Activated CD4-positive, CD25-positive, alpha-beta regulatory T cell treated with anti-CD3 and anti-CD28 coated beads, Interleukin-2, amount 50 U/mL, for 16 hours (primary cell): ENCODE results near the gene SMARCB1.
A peak's percentile ranks its signal among the peaks of the same experiment; 100 is the strongest.

Experiments used
- DNase-seq: peaks from one replicate; pipeline ENCODE4 v3.0.0-alpha.2; 2020; ENCODE audit warnings: low read depth, low spot score

SMARCB1 gene

GRCh38 chr22:23762842-23763578, 23.8 kb upstream of the SMARCB1 start, which contains the start of gene C22orf15:
Gene C22orf15 (plus strand): TSS chr22:23762990. CDS start chr22:23763307, 317 bp downstream.
- DNase-seq: no peak

- no peak for DNase-seq
Measured at GRCh38 chr22:23763579-23763945, 23.2 kb upstream of the SMARCB1 start.

GRCh38 chr22:23763954-23764353, 22.8 kb upstream of the SMARCB1 start:
- DNase-seq: no peak

GRCh38 chr22:23764899-23765881, 21.6 kb upstream of the SMARCB1 start:
- no peak for DNase-seq

- DNase-seq: no peak
Measured at GRCh38 chr22:23767303-23767672, 19.5 kb upstream of the SMARCB1 start.

- DNase-seq: peak; percentile 50
Measured at GRCh38 chr22:23767673-23768548, 18.9 kb upstream of the SMARCB1 start, which contains the start of gene CHCHD10. Gene CHCHD10 (minus strand): TSS chr22:23767972. CDS start chr22:23767874, 98 bp downstream.

- DNase-seq: no peak
Measured at GRCh38 chr22:23769321-23769965, 17.3 kb upstream of the SMARCB1 start.

GRCh38 chr22:23772315-23772648, 14.5 kb upstream of the SMARCB1 start:
- DNase-seq: no peak

GRCh38 chr22:23772649-23773473, 13.9 kb upstream of the SMARCB1 start, which contains the start of gene MMP11:
Gene MMP11 (plus strand): TSS chr22:23772849. CDS start chr22:23772871, 22 bp downstream.
- DNase-seq: no peak

- DNase-seq: no peak
Measured at GRCh38 chr22:23773483-23774113, 13.2 kb upstream of the SMARCB1 start.

GRCh38 chr22:23774114-23774921, 12.4 kb upstream of the SMARCB1 start:
- DNase-seq: no peak

GRCh38 chr22:23774922-23775436, 11.8 kb upstream of the SMARCB1 start:
- DNase-seq: no peak

- DNase-seq: no peak
Measured at GRCh38 chr22:23775779-23776375, 10.9 kb upstream of the SMARCB1 start.

GRCh38 chr22:23777776-23778576, 8.8 kb upstream of the SMARCB1 start:
- DNase-seq: no peak

GRCh38 chr22:23778577-23778900, 8.2 kb upstream of the SMARCB1 start:
- no peak for DNase-seq

- no peak for DNase-seq
Measured at GRCh38 chr22:23779083-23779482, 7.7 kb upstream of the SMARCB1 start.

GRCh38 chr22:23779731-23780130, 7.0 kb upstream of the SMARCB1 start:
- DNase-seq: no peak
